SW 1271 (cell line): ENCODE results near the gene C1orf87.

Source experiments
- DNase-seq, 2 experiments: peaks; one replicate each; lab custom pipeline; 2025; lab: John Stamatoyannopoulos, UW

Gene C1orf87, protein sequence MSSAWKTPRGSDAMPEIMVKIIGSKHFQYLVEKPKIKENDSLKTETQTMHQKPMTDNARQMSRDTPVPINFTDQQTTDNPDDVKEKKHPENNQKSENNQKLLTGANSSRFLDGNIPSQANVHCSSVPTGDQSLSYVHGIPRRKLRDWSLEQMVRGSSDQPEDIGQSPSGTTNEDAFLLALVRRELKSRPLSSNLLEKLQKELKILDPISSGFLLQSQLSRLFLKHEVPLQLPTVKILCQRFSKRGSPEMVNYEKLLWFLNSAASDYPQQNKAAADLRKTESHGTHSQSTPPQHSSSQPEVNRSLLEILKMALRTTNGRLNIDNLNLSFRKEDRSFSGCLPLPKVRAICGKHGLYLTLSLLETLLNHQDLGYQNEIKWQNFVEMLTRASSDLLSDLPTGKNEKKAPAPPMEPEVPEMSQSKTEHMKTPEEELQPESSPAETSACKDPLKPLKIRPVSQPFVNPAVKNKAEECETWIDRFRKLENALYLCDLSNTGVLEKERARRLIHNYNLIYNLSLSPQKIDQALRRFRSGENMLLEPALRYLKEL

GRCh38 chr1:60073605-60074278 lies at the start of gene C1orf87:
Gene C1orf87 (minus strand): TSS chr1:60073770. CDS start chr1:60072643, 1,127 bp downstream.
- DNase-seq: no peak

DNA sequence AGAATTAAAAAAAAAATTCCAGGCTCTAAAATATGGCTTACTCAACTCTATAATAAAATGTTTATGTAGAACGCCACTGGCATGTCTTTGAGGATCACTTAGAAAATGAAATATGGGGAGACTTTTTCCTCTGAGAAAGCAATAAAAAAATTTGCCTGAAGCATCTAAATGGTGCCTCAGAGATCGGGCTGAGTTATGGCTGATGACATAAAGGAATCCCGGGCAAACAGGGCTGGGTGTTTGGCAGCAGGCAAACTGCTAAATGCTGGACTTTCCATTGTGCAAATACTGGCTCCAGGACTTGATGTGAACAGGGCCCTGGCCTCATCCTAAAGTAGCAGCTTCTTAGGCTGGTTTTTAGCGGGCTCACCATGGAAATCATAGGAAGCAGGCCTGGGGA lies 44.5 kb upstream of the C1orf87 start:
- DNase-seq: no peak

DNA sequence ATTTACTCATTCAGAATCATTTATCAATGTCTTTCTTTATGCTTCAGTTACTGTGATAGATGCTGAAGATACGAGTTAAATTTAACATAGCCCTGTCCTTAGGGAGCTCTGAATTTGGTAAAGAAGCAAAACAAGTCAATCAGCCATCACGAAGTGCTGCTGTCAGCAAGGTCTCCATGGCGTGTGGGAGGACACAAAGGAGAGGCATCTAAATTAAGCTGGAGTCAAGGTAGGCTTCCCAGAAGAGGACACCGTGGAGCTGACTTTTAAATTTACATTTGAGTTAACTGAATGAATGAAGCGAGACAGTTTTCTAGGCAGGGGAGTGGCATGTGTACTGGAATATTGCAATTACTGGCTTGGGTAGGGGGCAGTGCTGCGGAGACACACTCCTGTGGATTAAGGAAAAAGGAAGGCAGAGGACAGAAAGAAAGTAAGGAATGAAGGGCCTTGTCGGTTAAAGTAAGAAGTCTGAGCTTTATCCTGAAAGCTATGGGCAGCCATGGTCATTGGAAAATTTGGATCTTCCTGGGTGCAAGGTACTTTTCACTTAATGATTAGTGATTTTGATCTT lies 41.3 kb upstream of the C1orf87 start:
- no peak for DNase-seq

- DNase-seq: no peak
These were observed 40.0 kb upstream of the C1orf87 start for GRCh38 chr1:60113596-60113995.

DNA sequence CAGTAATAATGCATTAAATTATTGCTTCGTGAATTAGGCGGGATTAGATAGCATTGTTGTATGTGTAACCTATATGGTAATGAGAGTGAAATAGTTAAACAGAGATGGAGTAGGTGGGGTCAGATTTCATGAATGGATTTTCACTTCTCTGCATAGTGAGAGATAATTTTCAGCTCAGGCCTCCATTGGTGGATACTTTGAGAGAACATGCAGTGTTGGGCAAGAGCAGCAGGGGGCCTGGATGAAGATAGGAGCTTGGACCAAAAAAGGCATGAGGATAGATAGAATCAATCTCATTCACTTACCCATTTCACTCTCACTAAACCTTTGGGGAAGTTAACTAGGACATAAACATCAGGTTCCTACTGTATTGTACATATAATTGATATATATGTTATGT lies 39.5 kb upstream of the C1orf87 start:
- DNase-seq: no peak

DNA sequence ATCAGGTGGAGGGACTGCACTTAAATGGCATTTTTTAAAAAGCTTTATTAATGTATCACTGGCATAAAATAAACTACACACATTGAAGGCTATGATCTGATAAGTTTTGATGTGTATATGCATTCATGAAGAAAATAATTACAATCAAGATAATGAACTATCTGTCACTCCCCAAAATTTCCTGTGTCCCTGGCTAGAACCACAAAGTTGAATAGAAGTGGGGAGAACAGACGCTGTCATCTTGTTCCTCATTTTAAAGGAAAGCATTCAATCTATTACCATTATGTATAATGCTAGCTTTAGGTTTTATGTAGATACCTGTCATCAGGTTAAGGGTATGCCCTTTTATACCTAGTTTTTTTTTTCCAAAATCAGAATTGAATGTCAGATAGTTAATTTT lies 38.1 kb upstream of the C1orf87 start:
- no peak for DNase-seq

- DNase-seq: no peak
These were observed 37.5 kb upstream of the C1orf87 start for GRCh38 chr1:60111118-60111517.

DNA sequence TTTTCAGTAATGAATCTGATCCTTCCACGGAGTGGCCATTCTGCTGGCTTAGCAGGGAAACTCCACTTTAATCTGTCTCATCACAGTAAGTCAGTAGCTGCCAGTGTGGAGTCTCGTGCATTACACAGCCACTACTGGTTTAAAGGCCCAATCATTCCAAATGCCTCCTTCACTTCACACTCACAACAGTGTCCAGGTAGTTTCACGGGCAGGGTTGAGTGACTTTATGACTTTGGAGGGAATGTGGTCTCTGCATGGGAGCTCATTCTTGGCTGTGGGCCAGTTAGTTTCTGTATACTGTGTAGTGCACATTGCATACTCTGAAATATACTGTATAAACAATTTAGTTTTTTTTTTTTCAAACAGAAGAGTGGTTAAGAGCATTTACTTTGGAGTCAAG lies 34.6 kb upstream of the C1orf87 start:
- DNase-seq: no peak

DNA sequence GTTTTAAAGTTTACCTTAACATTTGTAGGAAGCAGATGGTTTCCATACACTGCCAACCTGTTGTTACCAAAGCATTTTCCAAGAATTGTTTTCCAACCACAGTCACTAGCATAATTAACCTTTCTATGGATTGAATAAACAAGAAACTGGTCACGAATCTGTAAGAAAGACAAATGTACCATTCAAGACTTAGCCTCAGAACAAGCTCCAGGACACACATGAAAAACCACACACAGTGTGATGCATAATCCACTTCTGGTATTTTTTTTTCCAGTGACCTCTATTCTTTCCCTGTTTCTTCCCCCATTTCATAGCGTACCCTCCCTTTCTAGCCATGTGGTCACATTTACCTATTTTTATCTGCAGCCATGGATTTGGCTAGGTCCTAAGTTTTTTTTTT lies 29.6 kb upstream of the C1orf87 start:
- DNase-seq: no peak

DNA sequence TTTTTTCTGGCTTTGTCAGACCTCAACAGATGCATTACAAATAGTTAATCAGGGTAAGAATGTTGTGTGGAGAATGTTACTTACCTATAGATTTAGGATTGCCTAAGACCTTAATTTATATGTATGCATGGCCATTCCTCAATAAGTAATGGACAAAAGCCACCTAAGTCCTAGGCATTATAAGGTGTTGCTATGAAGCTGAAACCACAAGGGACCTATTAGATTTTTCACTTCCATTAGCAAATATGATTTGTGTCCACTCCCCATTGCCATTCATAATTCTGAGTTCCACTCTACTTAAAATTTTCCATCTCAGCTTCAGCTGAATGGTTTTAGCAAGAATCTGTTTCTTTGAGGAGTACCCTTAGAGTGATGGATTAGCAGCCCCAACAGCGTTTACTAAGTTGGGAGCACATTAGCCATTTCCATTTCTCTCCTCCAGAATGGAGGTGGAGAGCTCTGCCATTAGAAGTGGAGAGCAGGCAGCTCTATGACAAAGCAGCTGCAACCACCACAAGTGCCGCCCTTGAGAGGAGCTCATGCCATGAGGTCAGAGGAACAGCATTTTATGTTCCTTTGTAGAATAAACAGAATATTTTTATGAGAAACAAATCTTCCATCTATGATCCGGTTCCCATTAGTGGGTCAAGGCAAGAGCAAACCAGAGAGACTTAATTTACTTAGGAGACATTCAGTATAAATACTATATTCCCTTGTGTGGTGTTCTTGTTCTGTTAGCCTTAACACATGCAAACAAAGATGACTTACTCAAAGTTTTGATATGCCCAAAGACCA lies 28.9 kb upstream of the C1orf87 start:
- no peak for DNase-seq

- no peak for DNase-seq
These were observed 27.9 kb upstream of the C1orf87 start for GRCh38 chr1:60101516-60101915.

DNA sequence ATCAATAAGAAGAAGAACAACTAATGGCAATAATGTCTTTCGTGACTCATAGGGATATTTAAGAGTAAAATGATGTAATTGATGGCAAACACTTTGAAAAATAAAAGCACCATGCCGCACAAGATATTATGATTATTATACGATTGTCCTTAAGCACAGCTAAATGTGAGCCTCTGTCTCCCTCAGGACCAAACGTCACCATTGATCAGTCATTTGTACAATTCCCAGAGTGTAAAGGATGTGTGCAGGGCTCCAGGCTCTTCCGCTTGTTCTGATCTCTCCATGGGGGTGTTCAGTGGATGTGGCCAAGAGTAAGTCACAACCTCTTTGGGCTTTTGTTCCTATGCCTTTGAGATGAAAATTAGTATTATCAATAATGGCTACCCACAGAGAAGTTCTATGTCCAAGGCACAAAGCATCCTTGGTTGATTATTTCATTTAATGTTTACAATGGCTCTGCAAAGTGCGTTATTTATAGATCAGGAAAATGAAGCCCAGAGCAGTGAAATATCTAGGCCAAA lies 17.7 kb upstream of the C1orf87 start:
- no peak for DNase-seq

DNA sequence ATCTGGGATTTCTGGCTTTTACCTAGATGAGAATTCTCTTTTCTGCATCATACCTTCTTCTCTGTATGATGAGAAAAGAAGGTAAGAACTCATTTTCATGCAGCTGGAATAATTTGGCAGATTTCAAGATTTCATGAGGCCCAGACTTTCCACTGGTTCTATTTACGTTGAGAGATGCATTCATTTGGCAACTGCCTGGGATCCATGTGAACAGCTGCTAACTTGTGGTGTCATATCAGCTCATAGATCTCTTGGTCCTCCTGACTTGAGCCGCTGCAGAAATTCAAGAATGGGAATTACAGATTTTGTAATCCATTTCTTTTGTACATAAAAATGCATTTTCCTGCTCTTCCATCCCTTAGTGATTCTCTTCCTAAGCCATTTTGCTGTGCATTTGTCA lies 17.1 kb upstream of the C1orf87 start:
- no peak for DNase-seq

DNA sequence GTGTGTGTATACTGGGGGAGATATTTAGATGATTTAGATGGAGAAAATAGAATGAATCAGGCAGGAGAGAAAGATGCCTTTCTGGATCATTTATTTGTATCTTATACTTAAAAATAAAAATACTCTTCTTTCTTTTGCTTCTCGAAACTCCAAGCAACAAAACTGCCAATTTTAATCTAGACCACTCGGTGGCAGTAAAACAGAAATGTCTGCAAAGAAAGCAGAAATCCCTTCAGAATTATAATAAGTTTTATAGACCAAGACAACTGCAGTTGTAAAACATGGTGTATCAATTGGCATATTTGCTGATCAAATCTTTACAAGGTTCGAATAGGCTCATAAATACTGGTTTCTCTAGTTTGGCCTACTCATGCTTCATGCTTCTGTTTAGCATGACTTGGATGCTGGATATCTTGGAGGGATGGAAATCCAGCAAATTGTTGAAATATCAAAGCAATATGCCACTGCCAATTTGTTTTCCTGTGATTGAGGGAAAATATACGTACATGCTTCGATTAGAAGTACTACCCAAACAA lies 15.1 kb upstream of the C1orf87 start:
- DNase-seq: no peak

DNA sequence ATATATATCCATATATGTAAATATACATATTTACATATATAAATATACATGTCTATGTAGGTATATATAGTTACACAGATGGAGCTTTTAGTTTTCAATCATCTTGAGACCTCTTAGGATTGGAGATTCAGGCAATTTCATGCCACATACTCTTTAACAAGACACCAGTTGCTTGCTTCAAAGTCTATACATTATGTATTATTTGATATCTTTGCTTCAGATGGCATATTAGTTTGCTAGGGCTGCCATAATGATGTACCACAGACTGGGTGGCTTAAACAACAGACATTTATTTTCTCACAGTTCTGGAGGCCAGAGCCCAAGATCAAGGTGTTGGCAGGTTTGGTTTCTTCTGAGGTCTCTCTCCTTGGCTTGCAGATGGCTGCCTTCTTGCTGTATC lies 14.1 kb upstream of the C1orf87 start:
- DNase-seq: no peak

DNA sequence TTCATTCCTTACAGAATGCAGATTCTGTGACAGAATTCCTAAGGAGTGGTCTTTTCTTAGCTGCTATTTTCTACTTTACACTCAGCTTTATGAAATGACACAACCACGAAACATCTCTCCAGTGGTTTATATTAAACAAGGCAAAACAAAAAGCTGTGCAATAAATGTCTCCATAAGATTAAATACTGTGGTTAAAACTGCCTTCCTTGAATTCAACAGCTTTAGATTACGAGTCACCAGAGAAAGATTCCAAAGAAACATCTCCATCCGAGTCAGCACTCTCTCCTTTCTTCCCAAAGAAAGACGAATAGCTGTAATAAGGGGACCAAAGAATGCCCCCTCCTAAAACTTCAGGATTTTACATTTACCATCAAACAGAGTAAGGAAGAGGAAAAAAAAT lies 4.6 kb upstream of the C1orf87 start:
- no peak for DNase-seq

GRCh38 chr1:60071296-60071695 lies 2.3 kb downstream of the C1orf87 start:
- DNase-seq: no peak

DNA sequence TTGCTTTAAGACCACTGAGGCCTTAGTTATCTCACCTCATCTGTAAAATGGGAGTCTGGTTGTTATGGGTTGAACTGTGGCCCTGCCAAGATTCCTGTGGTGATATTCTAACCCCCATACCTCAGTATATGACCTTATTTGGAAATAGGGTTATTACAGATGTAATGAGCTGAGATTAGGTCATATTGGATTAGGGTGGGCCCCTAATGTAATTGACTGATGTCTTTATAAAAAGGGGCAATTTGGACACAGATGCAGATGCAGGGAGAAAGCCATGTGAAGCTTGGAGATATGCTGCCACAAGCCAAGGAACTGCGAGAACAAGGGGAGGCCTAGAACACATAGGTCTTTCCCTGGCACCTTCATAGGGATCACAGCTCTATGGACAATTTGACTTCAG lies 3.9 kb downstream of the C1orf87 start:
- DNase-seq: no peak

DNA sequence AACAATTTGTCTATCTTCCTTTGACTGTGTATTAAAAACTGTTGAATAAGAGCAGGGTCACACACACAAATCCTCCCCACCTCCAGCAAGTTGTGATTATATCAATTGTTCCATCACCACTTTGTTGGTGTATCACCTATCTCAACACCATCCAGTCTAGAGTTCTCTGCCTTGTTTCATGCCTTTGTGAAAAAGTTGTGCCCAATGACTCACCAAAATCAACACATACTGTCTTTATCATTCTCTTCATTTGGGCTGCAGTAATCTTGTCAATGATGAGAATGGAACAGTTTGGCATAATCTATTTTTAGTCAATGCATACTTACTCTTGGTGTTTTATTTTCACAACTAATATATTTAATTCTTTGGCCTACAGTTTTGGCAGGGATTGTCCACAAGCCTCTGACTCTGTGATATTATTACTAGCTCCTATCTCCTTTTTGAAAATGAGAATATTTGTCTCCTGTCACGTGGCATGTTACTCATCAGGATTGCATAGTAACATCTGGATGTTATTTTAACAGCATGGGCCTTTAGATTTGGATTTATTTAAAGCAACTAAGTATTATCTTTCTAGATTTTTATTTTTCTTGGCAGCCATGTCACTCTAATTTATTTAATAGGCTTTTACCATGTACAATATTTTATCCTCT lies 5.1 kb downstream of the C1orf87 start:
- no peak for DNase-seq

GRCh38 chr1:60066001-60066400 lies 7.6 kb downstream of the C1orf87 start:
- DNase-seq: no peak

DNA sequence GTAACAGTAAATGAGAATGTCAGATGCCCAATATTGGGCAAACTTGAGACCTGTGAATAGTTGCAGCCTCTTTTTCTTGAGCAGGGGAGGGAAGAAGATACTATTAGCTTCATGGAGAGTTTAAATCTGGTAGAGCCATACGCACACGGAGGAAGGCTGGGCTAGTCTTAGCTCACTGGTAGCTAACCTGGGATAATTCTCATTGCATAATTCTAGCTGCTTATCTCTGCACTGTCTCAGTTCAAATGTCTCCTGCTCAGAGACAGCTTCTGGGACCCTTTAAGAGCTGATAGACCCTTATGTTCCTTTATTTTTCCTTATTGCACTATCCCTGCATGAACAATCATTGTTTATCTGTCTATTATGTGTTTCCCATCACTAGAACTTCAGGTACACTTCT lies 8.4 kb downstream of the C1orf87 start:
- no peak for DNase-seq
